Smooth muscle cell (in vitro differentiated cells): ENCODE data around the gene MINDY3. TPM values are rescaled to one million over a fixed set of nuclear protein-coding genes. Genes with fewer than 3 reads are reported as not detected.

Experiments used
- DNase-seq: peaks from one replicate; lab custom pipeline; 2025; ENCODE audit not compliant: unreplicated experiment; lab: John Stamatoyannopoulos, UW
- H2AFZ ChIP-seq: fragments of 200-600 bp; sonication (generic); 2 replicates; pipeline ENCODE4 v1.6.0; 2016; ENCODE audit warnings: antibody characterized with exemption, low read depth, mild to moderate bottlenecking
- H3F3A ChIP-seq: fragments of 200-600 bp; sonication (generic); 2 replicates; pipeline ENCODE4 v1.6.0; 2017; ENCODE audit warnings: antibody characterized with exemption, low read depth
- H3K27ac ChIP-seq: fragments of 200-600 bp; sonication (generic); 2 replicates; pipeline ENCODE4 v1.5.1; 2016; ENCODE audit warnings: low read depth, mild to moderate bottlenecking
- H3K27me3 ChIP-seq: fragments of 200-600 bp; sonication (generic); 2 replicates; pipeline ENCODE4 v1.6.1; 2016; ENCODE audit warnings: low read depth, mild to moderate bottlenecking
- H3K36me3 ChIP-seq: fragments of 200-600 bp; sonication (generic); 2 replicates; pipeline ENCODE4 v1.5.1; 2016; ENCODE audit warnings: low read depth
- H3K4me1 ChIP-seq: fragments of 200-600 bp; sonication (generic); 2 replicates; pipeline ENCODE4 v1.5.1; 2016; ENCODE audit warnings: low read depth
- H3K4me2 ChIP-seq: fragments of 200-600 bp; sonication (generic); 2 replicates; pipeline ENCODE4 v1.6.0; 2016; ENCODE audit warnings: mild to moderate bottlenecking
- H3K4me3 ChIP-seq: fragments of 200-600 bp; sonication (generic); 2 replicates; pipeline ENCODE4 v1.5.1; 2016; ENCODE audit warnings: mild to moderate bottlenecking
- H3K79me2 ChIP-seq: fragments of 200-600 bp; sonication (generic); 2 replicates; pipeline ENCODE4 v1.6.0; 2016; ENCODE audit warnings: low read depth, mild to moderate bottlenecking
- H3K9ac ChIP-seq: fragments of 200-600 bp; sonication (generic); 2 replicates; pipeline ENCODE4 v1.6.0; 2016; ENCODE audit warnings: low read depth
- H3K9me3 ChIP-seq: fragments of 200-600 bp; sonication (generic); replicated peaks from 2 replicates; pipeline ENCODE4 v1.5.1; 2016; ENCODE audit warnings: low read depth
- H4K20me1 ChIP-seq: fragments of 200-600 bp; sonication (generic); 2 replicates; pipeline ENCODE4 v1.6.0; 2016; ENCODE audit warnings: low read depth
- CTCF ChIP-seq: fragments of 200-600 bp; sonication (generic); IDR thresholded peaks from 2 replicates; pipeline ENCODE4 v1.5.1; 2017; ENCODE audit warnings: borderline replicate concordance, mild to moderate bottlenecking, antibody characterized with exemption; ENCODE audit not compliant: insufficient read depth, poor library complexity, severe bottlenecking
- WGBS: methylation state at CpG from one replicate; pipeline ENCODE4 v1.1.7; 2016; ENCODE audit warnings: low lambda C conversion rate; 5-methylcytosine and 5-hydroxymethylcytosine counted together
- polyA plus RNA-seq: library from polyadenylated mRNA; unstranded; fragments of >200 nt; fragmentation: Nextera tagmentation; extraction: Ambion mirVana; gene quantifications from 2 replicates; pipeline ENCODE4 v1.2.1, GENCODE V29; 2016
- total RNA-seq: library from RNA; depleted of rRNA; stranded (reverse); fragments of >200 nt; gene quantifications from 2 replicates; pipeline ENCODE4 v1.2.3, GENCODE V29; 2014

MINDY3 gene
- total and polyA plus RNA-seq, 2 experiments from 2014 or later: 16.9 to 32.2 TPM

GRCh38 chr10:15858861-15859281 lies 1.4 kb downstream of the MINDY3 start:
- peak overlapping the region; percentile 97 for H3K4me2 ChIP-seq
- H3F3A ChIP-seq: no peaks in the 10 kb centered on the region
- H3K4me3 ChIP-seq: peak overlapping the region; percentile 99
- H3K27me3 ChIP-seq: peaks cover 18% of the 10 kb centered on the region
- DNase-seq: no peak
- H3K27ac ChIP-seq: no peak overlapping the region
- peaks cover 8% of the 10 kb centered on the region for H3K4me1 ChIP-seq
- H3K9me3 ChIP-seq: no peaks in the 10 kb centered on the region
- no peak for TF ChIP-seq CTCF
- 82% methylated on average over 7 of the region's 7 CpGs for WGBS
- H3K79me2 ChIP-seq: peaks cover 51% of the 10 kb centered on the region
- no peak overlapping the region for H2AFZ ChIP-seq
- no peak overlapping the region for H3K9ac ChIP-seq
- no peaks in the 10 kb centered on the region for H3K36me3 ChIP-seq
- peaks cover 38% of the 10 kb centered on the region for H4K20me1 ChIP-seq

DNA sequence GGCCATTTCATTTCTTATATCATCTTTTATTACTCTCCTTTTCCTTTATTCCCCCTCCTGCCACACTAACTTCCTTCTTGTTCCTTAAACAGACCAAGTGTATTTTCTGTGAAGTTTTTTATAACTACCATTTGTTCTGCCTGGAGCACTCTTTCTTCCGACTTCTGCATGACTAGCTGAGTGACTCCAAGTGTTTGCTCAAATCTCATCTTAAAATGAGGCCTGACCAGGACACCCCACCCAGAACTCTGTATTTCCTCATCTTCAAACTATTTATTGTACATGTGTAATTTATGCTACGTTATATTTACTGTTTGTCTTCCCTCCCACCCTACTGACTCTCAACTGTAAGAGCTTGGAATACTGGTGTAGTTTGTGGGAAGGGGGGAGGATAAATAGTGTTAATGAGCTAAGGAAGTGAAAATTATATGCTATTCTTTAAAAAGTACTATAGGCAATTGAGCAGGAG lies 3.2 kb downstream of the MINDY3 start:
- H3K4me2 ChIP-seq: no peak overlapping the region

GRCh38 chr10:15856328-15857015 lies 3.8 kb downstream of the MINDY3 start:
- Histone ChIP-seq H2AFZ (no peak overlapping the region), H3K27ac (no peak overlapping the region), H3F3A (no peaks in the 10 kb centered on the region), H3K36me3 (no peaks in the 10 kb centered on the region), H4K20me1 (peaks cover 58% of the 10 kb centered on the region), H3K27me3 (no peaks in the 10 kb centered on the region), H3K4me1 (peaks cover 8% of the 10 kb centered on the region), H3K4me3 (no peak overlapping the region), H3K79me2 (peaks cover 71% of the 10 kb centered on the region), H3K9me3 (no peaks in the 10 kb centered on the region), H3K9ac (no peak overlapping the region), H3K4me2 (no peak overlapping the region)
- DNase-seq: no peak
- no peak for TF ChIP-seq CTCF
- 76% methylated on average over 4 of the region's 4 CpGs for WGBS

More for the DNA sequence above, 3.2 kb downstream of the MINDY3 start:
- WGBS: 61% methylated on average over 2 of the region's 2 CpGs
- H3K36me3 ChIP-seq: no peaks in the 10 kb centered on the region
- DNase-seq: no peak
- H2AFZ ChIP-seq: no peak overlapping the region
- no peak overlapping the region for H3K9ac ChIP-seq
- H3K9me3 ChIP-seq: no peaks in the 10 kb centered on the region
- peaks cover 56% of the 10 kb centered on the region for H4K20me1 ChIP-seq
- peaks cover 2% of the 10 kb centered on the region for H3K27me3 ChIP-seq
- no peak overlapping the region for H3K27ac ChIP-seq
- H3K4me3 ChIP-seq: no peak overlapping the region
- H3F3A ChIP-seq: no peaks in the 10 kb centered on the region
- H3K4me1 ChIP-seq: peaks cover 8% of the 10 kb centered on the region
- TF ChIP-seq CTCF: no peak
- H3K79me2 ChIP-seq: peaks cover 65% of the 10 kb centered on the region

- 78% methylated on average over 4 of the region's 4 CpGs for WGBS
Observed at GRCh38 chr10:15853800-15854199, 6.5 kb downstream of the MINDY3 start.

More at GRCh38 chr10:15853800-15854199, 6.5 kb downstream of the MINDY3 start:
- Histone ChIP-seq H3K4me2 (no peak overlapping the region), H3K4me3 (no peak overlapping the region), H3F3A (no peaks in the 10 kb centered on the region), H3K27me3 (no peaks in the 10 kb centered on the region), H3K9ac (no peak overlapping the region), H2AFZ (no peak overlapping the region), H3K4me1 (peaks cover under 1% of the 10 kb centered on the region), H3K9me3 (no peaks in the 10 kb centered on the region), H4K20me1 (peaks cover 72% of the 10 kb centered on the region), H3K27ac (no peak overlapping the region), H3K36me3 (no peaks in the 10 kb centered on the region), H3K79me2 (peaks cover 77% of the 10 kb centered on the region)
- no peak for DNase-seq
- TF ChIP-seq CTCF: no peak
